GM18873 (cell line): ENCODE data around the gene MEX3A.
"Not testable (repeated sequence)": the region's sequence is repeated elsewhere in the genome, so short reads cannot be mapped to it uniquely, and the experiment has no call there.

ENCODE experiments used
- ATAC-seq: cut with Tn5 transposase; IDR thresholded peaks from one replicate; pipeline ENCODE4 v1.9.1; 2021; ENCODE audit warnings: mild to moderate bottlenecking, moderate library complexity, moderate number of reproducible peaks; ENCODE audit not compliant: unreplicated experiment, low FRiP score

Gene MEX3A

GRCh38 chr1:156080241-156080862, 1.9 kb downstream of the MEX3A start:
- no peak for ATAC-seq

GRCh38 chr1:156079762-156080161, 2.5 kb downstream of the MEX3A start:
- no peak for ATAC-seq

GRCh38 chr1:156078728-156079127, 3.5 kb downstream of the MEX3A start:
- ATAC-seq, result no peak

- ATAC-seq, result no peak
Observed at GRCh38 chr1:156077430-156077760, 4.9 kb downstream of the MEX3A start.

GRCh38 chr1:156076609-156077429, 5.4 kb downstream of the MEX3A start:
- ATAC-seq, result no peak

- ATAC-seq, result no peak
Observed at GRCh38 chr1:156075775-156076204, 6.5 kb downstream of the MEX3A start.

- ATAC-seq, result no peak
Observed at GRCh38 chr1:156075162-156075561, 7.1 kb downstream of the MEX3A start.

GRCh38 chr1:156074661-156075060, 7.6 kb downstream of the MEX3A start:
- ATAC-seq, result no peak

GRCh38 chr1:156073740-156074139, 8.5 kb downstream of the MEX3A start:
- no peak for ATAC-seq

GRCh38 chr1:156073110-156073687, 9.1 kb downstream of the MEX3A start:
- ATAC-seq, result no peak

- no peak for ATAC-seq
Observed at GRCh38 chr1:156072251-156072650, 10.0 kb downstream of the MEX3A start.

GRCh38 chr1:156071332-156071816, 10.9 kb downstream of the MEX3A start:
- not testable (repeated sequence) for ATAC-seq

GRCh38 chr1:156070548-156070947, 11.7 kb downstream of the MEX3A start:
- no peak for ATAC-seq

- ATAC-seq, result no peak
Observed at GRCh38 chr1:156069490-156070455, 12.5 kb downstream of the MEX3A start.

GRCh38 chr1:156067262-156067661, 15.0 kb downstream of the MEX3A start:
- no peak for ATAC-seq

- ATAC-seq, result no peak
Observed at GRCh38 chr1:156065871-156066270, 16.4 kb downstream of the MEX3A start.

- ATAC-seq, result no peak
Observed at GRCh38 chr1:156065212-156065611, 17.1 kb downstream of the MEX3A start.

GRCh38 chr1:156064615-156065014, 17.6 kb downstream of the MEX3A start:
- no peak for ATAC-seq

- no peak for ATAC-seq
Observed at GRCh38 chr1:156063997-156064285, 18.3 kb downstream of the MEX3A start.

- ATAC-seq, result no peak
Observed at GRCh38 chr1:156062189-156062588, 20.1 kb downstream of the MEX3A start.
